ENCODE data around the gene METRN. TPM values are rescaled to one million over a fixed set of nuclear protein-coding genes. Genes with fewer than 3 reads are reported as not detected.

METRN gene
- total and polyA plus RNA-seq, 4 donors: 10.9 to 67.3 (median 41.5) TPM

GRCh38 chr16:707062-707538 lies 7.8 kb upstream of the METRN start:
- H3K4me3 ChIP-seq: no peak overlapping the region
- H3K4me1 ChIP-seq (ENCODE audit: control insufficient read depth in 5 of 5, insufficient read depth in 5 of 5, low read length in 5 of 5): no peaks in the 10 kb centered on the region
- H3K9me3 ChIP-seq (ENCODE audit: control insufficient read depth in 4 of 4, insufficient read depth in 3 of 4, low read length in 3 of 4): peaks cover 0 to 5% (median 0%) of the 10 kb centered on the region in 4 donors
- no peak overlapping the region for H3K27ac ChIP-seq (ENCODE audit: low read depth in 1 of 2, low read length in 1 of 2)
- no peaks in the 10 kb centered on the region for H3K36me3 ChIP-seq (ENCODE audit: control insufficient read depth in 4 of 4, insufficient read depth in 4 of 4, low read length in 4 of 4)
- H3K9ac ChIP-seq (ENCODE audit: insufficient read depth in 1 of 2, low read length in 2 of 2): no peak overlapping the region
- ATAC-seq (ENCODE audit: insufficient read depth, low FRiP score) (no peak), DNase-seq (no peak)
- H3K27me3 ChIP-seq (ENCODE audit: control insufficient read depth in 3 of 3, insufficient read depth in 3 of 3, low read length in 2 of 3): peaks cover 11 to 59% (median 32%) of the 10 kb centered on the region in 3 donors
- TF ChIP-seq CTCF (IDR thresholded peaks at IDR 0.05; ENCODE audit: control extremely low read depth, extremely low read depth): no peak
- WGBS, 2 donors: 37 to 55% methylated on average over 14 of the region's 14 CpGs

- Histone ChIP-seq H3K9me3 (ENCODE audit: control insufficient read depth in 4 of 4, insufficient read depth in 3 of 4, low read length in 3 of 4) (peaks cover 0 to 5% (median 0%) of the 10 kb centered on the region in 4 donors), H3K27ac (ENCODE audit: low read depth in 1 of 2, low read length in 1 of 2) (no peak overlapping the region), H3K4me3 (no peak overlapping the region), H3K4me1 (ENCODE audit: control insufficient read depth in 5 of 5, insufficient read depth in 5 of 5, low read length in 5 of 5) (no peaks in the 10 kb centered on the region), H3K36me3 (ENCODE audit: control insufficient read depth in 4 of 4, insufficient read depth in 4 of 4, low read length in 4 of 4) (no peaks in the 10 kb centered on the region), H3K9ac (ENCODE audit: insufficient read depth in 1 of 2, low read length in 2 of 2) (no peak overlapping the region), H3K27me3 (ENCODE audit: control insufficient read depth in 3 of 3, insufficient read depth in 3 of 3, low read length in 2 of 3) (peaks cover 11 to 49% (median 28%) of the 10 kb centered on the region in 3 donors)
- no peak for TF ChIP-seq CTCF (IDR thresholded peaks at IDR 0.05; ENCODE audit: control extremely low read depth, extremely low read depth)
- ATAC-seq (ENCODE audit: insufficient read depth, low FRiP score) (no peak), DNase-seq (no peak)
- 58 to 63% methylated on average over 3 of the region's 3 CpGs for WGBS, 2 donors
Observed at GRCh38 chr16:708019-708418, 6.9 kb upstream of the METRN start.

GRCh38 chr16:708959-709358 lies 6.0 kb upstream of the METRN start:
- no peak overlapping the region for H3K4me3 ChIP-seq
- no peaks in the 10 kb centered on the region for H3K4me1 ChIP-seq (ENCODE audit: control insufficient read depth in 5 of 5, insufficient read depth in 5 of 5, low read length in 5 of 5)
- no peak for ATAC-seq (ENCODE audit: insufficient read depth, low FRiP score)

More at GRCh38 chr16:708959-709358, 6.0 kb upstream of the METRN start:
- 58 to 73% methylated on average over 4 of the region's 4 CpGs for WGBS, 2 donors
- DNase-seq: no peak
- Histone ChIP-seq H3K36me3 (ENCODE audit: control insufficient read depth in 4 of 4, insufficient read depth in 4 of 4, low read length in 4 of 4) (no peaks in the 10 kb centered on the region), H3K27me3 (ENCODE audit: control insufficient read depth in 3 of 3, insufficient read depth in 3 of 3, low read length in 2 of 3) (peaks cover 11 to 41% (median 18%) of the 10 kb centered on the region in 3 donors), H3K9me3 (ENCODE audit: control insufficient read depth in 4 of 4, insufficient read depth in 3 of 4, low read length in 3 of 4) (peaks cover 0 to 5% (median 0%) of the 10 kb centered on the region in 4 donors), H3K27ac (ENCODE audit: low read depth in 1 of 2, low read length in 1 of 2) (no peak overlapping the region), H3K9ac (ENCODE audit: insufficient read depth in 1 of 2, low read length in 2 of 2) (no peak overlapping the region)
- no peak for TF ChIP-seq CTCF (IDR thresholded peaks at IDR 0.05; ENCODE audit: control extremely low read depth, extremely low read depth)

Data from lung (tissue), 12 donors.